Neural crest cell (in vitro differentiated cells): Measurements from ENCODE around the gene SEC16A. TPM values are rescaled to one million over a fixed set of nuclear protein-coding genes. Genes with fewer than 3 reads are reported as not detected.

Experiments used
- DNase-seq: peaks from one replicate; pipeline ENCODE4 v3.0.0; 2021; ENCODE audit warnings: low read depth, mixed read lengths, low spot score
- H3K27ac Mint-ChIP-seq: one replicate; pipeline ENCODE4 v1.8.0; 2021; ENCODE audit warnings: mild to moderate bottlenecking, mixed read lengths; ENCODE audit not compliant: unreplicated experiment
- H3K27me3 Mint-ChIP-seq: 2 replicates; pipeline ENCODE4 v1.8.0; 2021; ENCODE audit warnings: low read depth, mild to moderate bottlenecking, mixed read lengths
- H3K36me3 Mint-ChIP-seq: 2 replicates; pipeline ENCODE4 v1.8.0; 2021; ENCODE audit warnings: low read depth, mild to moderate bottlenecking, mixed read lengths
- H3K4me1 Mint-ChIP-seq: 2 replicates; pipeline ENCODE4 v1.8.0; 2021; ENCODE audit warnings: mixed read lengths
- H3K4me3 Mint-ChIP-seq: one replicate; pipeline ENCODE4 v1.8.0; 2021; ENCODE audit warnings: mild to moderate bottlenecking, mixed read lengths
- H3K9me3 Mint-ChIP-seq: 2 replicates; pipeline ENCODE4 v1.8.0; 2021; ENCODE audit warnings: mixed read lengths
- CTCF ChIP-seq: fragments of 200-600 bp; sonication (generic); conservative IDR thresholded peaks from 2 replicates; pipeline ENCODE4 v1.5.0; 2021; ENCODE audit warnings: antibody characterized with exemption, mild to moderate bottlenecking
- microRNA-seq: library from miRNA; unstranded; fragments of <30 nt; microRNA quantifications from one replicate; pipeline ENCODE4, GENCODE V29; 2020
- total RNA-seq: library from RNA; stranded (reverse); gene quantifications from 2 replicates; pipeline ENCODE4 v1.2.1, GENCODE V29; 2021

SEC16A gene
- total RNA-seq, 1 donor from 2014 or later = 77.2 TPM

- Mint-ChIP-seq H3K9me3 (no peaks in the 10 kb centered on the region), H3K4me1 (no peaks in the 10 kb centered on the region), H3K36me3 (peaks cover 10% of the 10 kb centered on the region), H3K27ac (peak overlapping the region; percentile 20), H3K4me3 (no peak overlapping the region), H3K27me3 (no peaks in the 10 kb centered on the region)
- no peak for DNase-seq
- TF ChIP-seq CTCF = no peak
Measured at GRCh38 chr9:136391737-136392537, 90.9 kb downstream of the SEC16A start.

Small RNA genes within 50 kb of the gene (microRNA-seq; reads per million reads assigned to microRNA genes)
- gene MIR4673 = 3.0 reads per million

Other genes starting within 250 kb of the SEC16A start
- gene QSOX2, start 237.2 kb downstream of the SEC16A start, total RNA-seq = 28.0 and 28.7 TPM in 2 replicates
- 0.07 TPM in 1 of 2 replicates, not detected in the other for gene CCDC187, start 178.9 kb downstream of the SEC16A start, total RNA-seq
- gene GPSM1, start 155.5 kb downstream of the SEC16A start, total RNA-seq = 50.8 and 56.7 TPM in 2 replicates
- 21.3 and 21.7 TPM in 2 replicates for gene DNLZ, start 119.3 kb downstream of the SEC16A start, total RNA-seq
- 1.3 and 1.4 TPM in 2 replicates for gene CARD9, start 109.4 kb downstream of the SEC16A start, total RNA-seq
- 18.2 and 19.0 TPM in 2 replicates for gene SNAPC4, start 82.9 kb downstream of the SEC16A start, total RNA-seq
- 84.1 and 89.3 TPM in 2 replicates for gene ENTR1, start 72.4 kb downstream of the SEC16A start, total RNA-seq
- 82.1 and 86.6 TPM in 2 replicates for gene PMPCA, start 72.4 kb downstream of the SEC16A start, total RNA-seq
- gene INPP5E, start 43.2 kb downstream of the SEC16A start, total RNA-seq = 28.7 and 29.6 TPM in 2 replicates
- 99.0 and 99.7 TPM in 2 replicates for gene NOTCH1, start 63.0 kb upstream of the SEC16A start, total RNA-seq
- gene EGFL7, start 179.9 kb upstream of the SEC16A start, total RNA-seq = 14.1 and 16.8 TPM in 2 replicates
- 18.4 and 19.0 TPM in 2 replicates for gene AGPAT2, start 204.4 kb upstream of the SEC16A start, total RNA-seq
- 46.3 and 49.2 TPM in 2 replicates for gene DIPK1B, start 229.5 kb upstream of the SEC16A start, total RNA-seq